K562 (cell line): Measurements from ENCODE around the gene PDE4D. TPM values are rescaled to one million over a fixed set of nuclear protein-coding genes. Genes with fewer than 3 reads are reported as not detected.
A peak's percentile ranks its signal among the peaks of the same experiment; 100 is the strongest.

Experiments used
- ATAC-seq: fragments of 200-7000 bp; cut with Tn5 transposase; 3 replicates; pipeline ENCODE4 v1.9.1; 2020; ENCODE audit warnings: moderate library complexity
- Bru-seq: library from RNA; stranded (reverse); fragments of 400-500 nt; gene quantifications from one replicate; lab custom pipeline; 2021; lab: Mats Ljungman, UMichigan
- BruChase-seq, 2 experiments: library from RNA; stranded (reverse); fragments of 400-500 nt; gene quantifications; one replicate each; lab custom pipeline; 2021; lab: Mats Ljungman, UMichigan
- BruUV-seq: library from RNA; stranded (reverse); fragments of 400-500 nt; replicated peaks from 2 replicates; lab custom pipeline; 2021; lab: Mats Ljungman, UMichigan
- CTCF ChIA-PET: fragments of 300-600 bp; formaldehyde crosslinking; extraction: SDS; loops from one replicate; lab custom pipeline; 2021; ENCODE audit warnings: low intra/inter-chr PET ratio; lab: Yijun Ruan, JAX
- POLR2A ChIA-PET: fragments of 300-600, 350-650 bp; sonication (Branson Sonifier 250); formaldehyde crosslinking; extraction: SDS; loops from one replicate; lab custom pipeline; 2021; ENCODE audit warnings: antibody characterized with exemption, inconsistent platforms; lab: Yijun Ruan, JAX
- DNase-seq, 4 experiments: peaks; one replicate each; pipeline versions ENCODE4 v3.0.0 to v3.0.0-alpha.2; 2011 to 2018; ENCODE audit warnings: low spot score in 3 of 4, mixed read lengths in 3 of 4; ENCODE audit errors: extremely low read depth in 1 of 4
- FAIRE-seq: peaks from 2 replicates; lab custom pipeline; 2011; peaks lifted over from hg19 to GRCh38; lab: Jason Lieb, UNC
- H2AFZ ChIP-seq: 2 replicates; pipeline ENCODE4 v1.6.0; 2011; ENCODE audit warnings: low read depth, low read length, control low read depth, inconsistent platforms
- H3K27ac ChIP-seq: fragments of 200-600 bp; 3 replicates; pipeline ENCODE4 v1.8.0; 2011; ENCODE audit warnings: low read depth, mild to moderate bottlenecking, control low read depth, inconsistent platforms, low read length, moderate library complexity, mixed read lengths; ENCODE audit errors: extremely low read depth
- H3K27me3 ChIP-seq, 2 experiments: fragments of 300-600 bp in 1 of 2; 2 replicates in 1 of 2; 3 replicates in 1 of 2; pipeline versions ENCODE4 v1.6.0 to v1.8.0; 2011; ENCODE audit warnings: inconsistent platforms in 2 of 2, low read length in 2 of 2, mild to moderate bottlenecking in 1 of 2, mixed read lengths in 1 of 2, moderate library complexity in 1 of 2; ENCODE audit not compliant: control insufficient read depth in 2 of 2, insufficient read depth in 2 of 2
- H3K36me3 ChIP-seq: fragments of 300-600 bp; 3 replicates; pipeline ENCODE4 v1.8.0; 2011; ENCODE audit warnings: mild to moderate bottlenecking, low read length, inconsistent platforms; ENCODE audit not compliant: control insufficient read depth, insufficient read depth
- H3K4me1 ChIP-seq, 2 experiments: fragments of 200-600 bp in 1 of 2; replicated peaks in 1 of 2; 2 replicates in 1 of 2; 3 replicates in 1 of 2; pipeline versions ENCODE4 v1.5.1 to v1.8.0; 2011; ENCODE audit warnings: inconsistent platforms in 2 of 2, low read length in 2 of 2, mild to moderate bottlenecking in 1 of 2, mixed read lengths in 1 of 2, moderate library complexity in 1 of 2; ENCODE audit not compliant: control insufficient read depth in 2 of 2, insufficient read depth in 2 of 2
- H3K4me2 ChIP-seq: 2 replicates; pipeline ENCODE4 v1.6.1; 2011; ENCODE audit warnings: low read length, control low read depth, inconsistent platforms, mixed read lengths; ENCODE audit not compliant: insufficient read depth
- H3K4me3 ChIP-seq: fragments of 200-600 bp; sonication (generic), shearing (Covaris generic); 2 replicates; pipeline ENCODE4 v1.5.1; 2016; ENCODE audit warnings: control low read depth, inconsistent platforms
- H3K79me2 ChIP-seq: fragments of 200-600 bp; 3 replicates; pipeline ENCODE4 v1.8.0; 2011; ENCODE audit warnings: low read length, inconsistent platforms; ENCODE audit not compliant: control insufficient read depth, insufficient read depth
- H3K9ac ChIP-seq, 2 experiments: 2 replicates each; pipeline versions ENCODE4 v1.6.0 to v1.6.1; 2011; ENCODE audit warnings: low read depth in 2 of 2, low read length in 2 of 2, control low read depth in 1 of 2, inconsistent platforms in 1 of 2, mild to moderate bottlenecking in 1 of 2, mixed read lengths in 1 of 2; ENCODE audit not compliant: insufficient read depth in 1 of 2
- H3K9me1 ChIP-seq: one replicate; pipeline ENCODE4 v1.6.0; 2011; ENCODE audit warnings: inconsistent platforms, mild to moderate bottlenecking, low read length, moderate library complexity; ENCODE audit not compliant: control insufficient read depth, insufficient read depth
- H3K9me3 ChIP-seq: replicated peaks from 2 replicates; pipeline ENCODE4 v1.5.1; 2011; ENCODE audit warnings: low read depth, low read length, inconsistent platforms; ENCODE audit not compliant: control insufficient read depth, insufficient read depth
- H4K20me1 ChIP-seq: replicated peaks from 2 replicates; pipeline ENCODE4 v1.6.1; 2011; ENCODE audit warnings: low read length, inconsistent platforms, mixed read lengths; ENCODE audit not compliant: control insufficient read depth, insufficient read depth
- REST ChIP-seq, 2 experiments: fragments of 450-650 bp; formaldehyde crosslinking in 1 of 2; IDR thresholded peaks; 2 replicates each; pipeline versions ENCODE4 v1.4.0 to v1.6.1; 2014 to 2020; ENCODE audit warnings: mild to moderate bottlenecking in 2 of 2, borderline replicate concordance in 1 of 2, low read depth in 1 of 2
- ZBTB11 ChIP-seq, 3 experiments: fragments of 200-800 bp in 1 of 3; fragments of 250-450 bp in 1 of 3; fragments of 450-650 bp in 1 of 3; sonication (Bioruptor Pico) in 1 of 3; sonication (Bioruptor generic) in 1 of 3; formaldehyde crosslinking in 1 of 3; IDR thresholded peaks; 2 replicates each; pipeline versions ENCODE4 v1.6.1 to v1.8.0; 2016 to 2022; ENCODE audit warnings: mild to moderate bottlenecking in 2 of 3, missing genetic modification characterization in 2 of 3, missing compliant biosample characterization in 1 of 3, moderate library complexity in 1 of 3
- WGBS: fragments of 100-300 bp; shearing (Covaris generic); methylation state at CpG from one replicate; pipeline ENCODE4 v1.1.6; 2016; ENCODE audit warnings: low coverage, mixed read lengths; ENCODE audit not compliant: insufficient coverage; ENCODE audit errors: missing lambda C conversion rate; 5-methylcytosine and 5-hydroxymethylcytosine counted together
- in situ Hi-C: fragments of 300-500 bp; cut with MboI; formaldehyde crosslinking; loops from 4 replicates; pipeline ENCODE4 v1.15.0; 2018; ENCODE audit warnings: inconsistent platforms, mixed read lengths
- intact Hi-C: fragments of 100-400 bp; cut with micrococcal nuclease; formaldehyde crosslinking; loops from 2 replicates; pipeline ENCODE4 v1.14.2; 2022
- long read RNA-seq, 3 experiments: library from polyadenylated mRNA in 2 of 3; library from RNA in 1 of 3; unstranded in 2 of 3; stranded (forward) in 1 of 3; transcript quantifications; one replicate each; pipeline ENCODE4 v2.0.0, GENCODE V29; 2019 to 2022
- polyA minus RNA-seq, 3 experiments: library from RNA; depleted of rRNA, polyadenylated mRNA; stranded (reverse); fragments of >200 nt; gene quantifications; 2 replicates each; pipeline ENCODE4 v1.2.3, GENCODE V29; 2011
- polyA plus RNA-seq, 8 experiments: library from polyadenylated mRNA; depleted of rRNA in 4 of 8; stranded (reverse) in 5 of 8; unstranded in 3 of 8; fragments of >200 nt; fragmentation: Nextera tagmentation in 2 of 8; fragmentation: Illumina TruSeq in 1 of 8; extraction: Ambion mirVana in 2 of 8; extraction: Trizol in 1 of 8; gene quantifications; 2 replicates each; pipeline versions ENCODE4 v1.2.1 to v1.2.3, GENCODE V29; 2011 to 2014; ENCODE audit warnings: inconsistent platforms in 1 of 8, missing spikeins in 1 of 8
- total RNA-seq, 7 experiments: library from RNA; depleted of rRNA in 6 of 7; stranded (reverse); fragments of >200 nt in 6 of 7; fragmentation: Illumina TruSeq in 2 of 7; extraction: Trizol in 2 of 7; gene quantifications; 2 replicates each; pipeline versions ENCODE4 v1.2.1 to v1.2.3, GENCODE V29; 2011 to 2021; ENCODE audit warnings: low replicate concordance in 1 of 7

The PDE4D gene
- 0.51 and 0.63 TPM in 2 replicates for total RNA-seq (2011; cell fraction: chromatin; rRNA removed; ENCODE audit: low replicate concordance)
- not detected in 2 replicates for total RNA-seq (2011; cell fraction: nucleolus; rRNA removed)
- not detected in 2 replicates for total RNA-seq (2011; cell fraction: nucleoplasm; rRNA removed)
- total RNA-seq (2014; rRNA removed) (0.04 and 0.05 TPM in 2 replicates), total RNA-seq (2014; rRNA removed; fragmentation: Illumina TruSeq; extraction: Trizol) (0.11 and 0.45 TPM in 2 replicates), total RNA-seq (2015; rRNA removed; fragmentation: Illumina TruSeq; extraction: Trizol) (0.11 and 0.36 TPM in 2 replicates), total RNA-seq (2021) (0.16 and 0.38 TPM in 2 replicates), polyA plus RNA-seq (2011; rRNA removed) (0.01 and 0.46 TPM in 2 replicates), polyA plus RNA-seq (2014; fragmentation: Illumina TruSeq; extraction: Trizol) (0.04 and 0.07 TPM in 2 replicates), polyA plus RNA-seq (2014; fragmentation: Nextera tagmentation; extraction: Ambion mirVana) (under 1 TPM; 0.08 to 0.23 TPM), polyA plus RNA-seq (2014; rRNA removed) (0.03 and 0.13 TPM in 2 replicates), polyA minus RNA-seq (2011; rRNA and poly(A)+ RNA removed) (0.70 TPM in 1 of 2 replicates, not detected in the other), Bru-seq, nascent RNA (percentile 14 among the genes with signal in this experiment), BruChase-seq, experiment 1, labeled RNA remaining after a 2-hour chase (percentile 17 among the genes with signal in this experiment), BruChase-seq, experiment 2, labeled RNA remaining after a 6-hour chase (percentile 25 among the genes with signal in this experiment)
- polyA plus RNA-seq (2011; cell fraction: cytosol; rRNA removed) = 0.86 TPM in 1 of 2 replicates, not detected in the other
- 0.63 TPM in 1 of 2 replicates, not detected in the other for polyA plus RNA-seq (2011; cell fraction: nucleus; rRNA removed)
- polyA plus RNA-seq (2012) = 0.21 and 0.30 TPM in 2 replicates
- 0.55 TPM in 1 of 2 replicates, not detected in the other for polyA minus RNA-seq (2011; cell fraction: cytosol; rRNA and poly(A)+ RNA removed)
- 0.11 and 0.94 TPM in 2 replicates for polyA minus RNA-seq (2011; cell fraction: nucleus; rRNA and poly(A)+ RNA removed)
- long read RNA-seq, experiment 1, partial matches to known transcripts = 0 of 1 reads
- long read RNA-seq, experiment 1, other reads (novel, unspliced or antisense) = 1 of 1 reads
- long read RNA-seq, experiment 2 = 0 reads
- long read RNA-seq, experiment 3 = 0 reads

- BruUV-seq = no TSS peak
- Histone ChIP-seq H3K36me3 (no peaks in the 10 kb centered on the region), H2AFZ (no peak within 1 kb of the TSS), H3K9me3 (no peaks in the 10 kb centered on the region), H3K4me3 (no peak within 1 kb of the TSS), H3K9ac (no peak within 1 kb of the TSS), H3K27ac (no peak within 1 kb of the TSS), H3K27me3 (no peaks in the 10 kb centered on the region), H3K4me1 (no peaks in the 10 kb centered on the region), H4K20me1 (no peaks in the 10 kb centered on the region), H3K9me1 (no peaks in the 10 kb centered on the region), H3K79me2 (no peaks in the 10 kb centered on the region), H3K4me2 (no peak within 1 kb of the TSS)
- DNase-seq (no peak), ATAC-seq (no peak), FAIRE-seq (no peak)
- ChIA-PET POLR2A (no interaction called here), CTCF (no interaction called here)
- intact Hi-C loops = no loop called here
- WGBS = 2% methylated on average over 21 of the region's 63 CpGs
- in situ Hi-C loops = no loop called here
- TF ChIP-seq REST (IDR thresholded peaks at IDR 0.05; ENCODE audit: borderline replicate concordance) (peak; percentile 34; the same call in 1 of the 2 replicates), REST (CRISPR knock-in tag; IDR thresholded peaks at IDR 0.05; ENCODE audit: low read depth) (no peak), ZBTB11 (CRISPR knock-in tag; IDR thresholded peaks at IDR 0.05) (0 out of 6 replicates have a peak, but pooled peaks of 1 of the 3 experiments have one; percentile 19)
Measured at GRCh38 chr5:59893429-59894227, at the start of gene PDE4D. Gene PDE4D, minus strand, starts transcription at chr5:59893726.
